ENCODE measurements around the gene CPED1. TPM values are rescaled to one million over a fixed set of nuclear protein-coding genes. Genes with fewer than 3 reads are reported as not detected.

Gene CPED1
- total and polyA plus RNA-seq, 10 of the 15 experiments (the other 5 are each of a cell fraction or from before 2014, with no cell fraction given) = 0.01 to 0.77 (median 0.10) TPM; not detected in 1

DNA sequence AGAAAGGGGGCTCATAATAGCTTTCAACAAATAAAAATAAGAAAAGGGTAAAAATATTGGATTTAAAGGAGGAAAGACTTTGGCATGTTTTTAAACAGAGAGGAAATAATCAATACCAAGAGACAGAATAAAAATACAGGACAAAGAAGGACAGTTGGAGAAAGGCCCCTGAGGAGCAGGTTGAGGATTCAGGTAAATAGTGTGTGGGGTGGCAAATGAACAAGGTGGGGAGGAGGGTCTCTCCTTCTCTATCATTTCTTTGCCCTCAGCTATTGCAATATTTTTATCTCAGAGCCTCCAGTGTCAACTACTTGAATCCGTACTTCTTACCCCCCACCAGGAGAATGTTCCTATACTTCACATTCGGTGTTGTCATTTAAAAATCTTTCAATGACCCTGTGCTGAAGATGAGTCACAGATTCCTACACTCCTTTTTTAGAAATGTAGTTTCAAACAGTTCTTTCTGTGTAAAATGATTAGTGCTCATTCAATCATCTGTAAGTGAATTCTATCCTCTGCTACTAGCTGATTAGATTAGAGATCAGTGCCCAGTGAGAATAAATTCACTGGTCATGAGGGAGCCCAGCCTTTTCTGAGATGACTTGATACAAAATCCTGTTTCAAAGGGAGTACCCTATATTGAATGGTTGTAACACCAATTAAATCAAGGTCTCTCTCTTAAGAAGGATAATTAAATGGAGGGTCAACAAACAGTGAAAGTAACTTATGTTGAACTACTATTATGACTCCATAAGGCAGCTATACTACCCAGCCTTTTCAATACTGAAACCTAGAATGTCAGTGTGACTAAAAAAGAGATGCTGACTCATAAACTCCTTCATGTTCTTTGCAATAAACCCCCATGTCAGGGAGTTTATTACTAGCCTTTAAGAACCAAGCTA lies 289.9 kb downstream of the CPED1 start (continued):
- TF ChIP-seq MXI1 (IDR thresholded peaks at IDR 0.05; ENCODE audit: low read depth, low read length) = peak; percentile 49; the same call in 1 of the 2 replicates
- peak; percentile 75; the same call in 1 of the 2 replicates for TF ChIP-seq SREBF1 (IDR thresholded peaks at IDR 0.05; ENCODE audit: low read length)
- peak; percentile 48; the same call in 1 of the 2 replicates for TF ChIP-seq GATAD2B (conservative IDR thresholded peaks at IDR 0.05; ENCODE audit: low read depth)
- no peak for TF ChIP-seq CBFB (IDR thresholded peaks at IDR 0.05; ENCODE audit: low read depth)
- no peak for TF ChIP-seq CHD4 (IDR thresholded peaks at IDR 0.05)
- TF ChIP-seq, protein P1, sequence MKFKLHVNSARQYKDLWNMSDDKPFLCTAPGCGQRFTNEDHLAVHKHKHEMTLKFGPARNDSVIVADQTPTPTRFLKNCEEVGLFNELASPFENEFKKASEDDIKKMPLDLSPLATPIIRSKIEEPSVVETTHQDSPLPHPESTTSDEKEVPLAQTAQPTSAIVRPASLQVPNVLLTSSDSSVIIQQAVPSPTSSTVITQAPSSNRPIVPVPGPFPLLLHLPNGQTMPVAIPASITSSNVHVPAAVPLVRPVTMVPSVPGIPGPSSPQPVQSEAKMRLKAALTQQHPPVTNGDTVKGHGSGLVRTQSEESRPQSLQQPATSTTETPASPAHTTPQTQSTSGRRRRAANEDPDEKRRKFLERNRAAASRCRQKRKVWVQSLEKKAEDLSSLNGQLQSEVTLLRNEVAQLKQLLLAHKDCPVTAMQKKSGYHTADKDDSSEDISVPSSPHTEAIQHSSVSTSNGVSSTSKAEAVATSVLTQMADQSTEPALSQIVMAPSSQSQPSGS (IDR thresholded peaks at IDR 0.05; ENCODE audit: low read length) = peak; percentile 98
- TF ChIP-seq SPI1 (IDR thresholded peaks at IDR 0.05; ENCODE audit: borderline replicate concordance, insufficient read depth, low read depth, low read length) = no peak
- no peak for TF ChIP-seq MYC (IDR thresholded peaks at IDR 0.05; ENCODE audit: insufficient read depth, insufficient read length, insufficient replicate concordance, low read length, severe bottlenecking)
- TF ChIP-seq MEF2A (IDR thresholded peaks at IDR 0.05; ENCODE audit: insufficient read depth, low read depth, low read length) = peak; percentile 95
- TF ChIP-seq BACH1 (IDR thresholded peaks at IDR 0.05; ENCODE audit: borderline replicate concordance) = peak; percentile 99
- peak in 1 of 2 experiments; percentile 84; a peak in 2 of 4 replicates for TF ChIP-seq ETV6 (conservative IDR thresholded peaks at IDR 0.05 in 1 of 2, IDR thresholded peaks at IDR 0.05 in 1 of 2; ENCODE audit: borderline replicate concordance in 1 of 2, low read depth in 1 of 2)
- no peak for TF ChIP-seq ZNF274 (IDR thresholded peaks at IDR 0.05; ENCODE audit: insufficient read depth, insufficient read length)
- no peak for TF ChIP-seq PAX8 (IDR thresholded peaks at IDR 0.05)
- 0 out of 2 replicates have a peak, but pooled peaks have one; percentile 61 for TF ChIP-seq TCF12 (IDR thresholded peaks at IDR 0.05; ENCODE audit: low read depth, low read length)
- TF ChIP-seq ZNF207 (IDR thresholded peaks at IDR 0.05; ENCODE audit: borderline replicate concordance) = no peak
- TF ChIP-seq, protein P2, sequence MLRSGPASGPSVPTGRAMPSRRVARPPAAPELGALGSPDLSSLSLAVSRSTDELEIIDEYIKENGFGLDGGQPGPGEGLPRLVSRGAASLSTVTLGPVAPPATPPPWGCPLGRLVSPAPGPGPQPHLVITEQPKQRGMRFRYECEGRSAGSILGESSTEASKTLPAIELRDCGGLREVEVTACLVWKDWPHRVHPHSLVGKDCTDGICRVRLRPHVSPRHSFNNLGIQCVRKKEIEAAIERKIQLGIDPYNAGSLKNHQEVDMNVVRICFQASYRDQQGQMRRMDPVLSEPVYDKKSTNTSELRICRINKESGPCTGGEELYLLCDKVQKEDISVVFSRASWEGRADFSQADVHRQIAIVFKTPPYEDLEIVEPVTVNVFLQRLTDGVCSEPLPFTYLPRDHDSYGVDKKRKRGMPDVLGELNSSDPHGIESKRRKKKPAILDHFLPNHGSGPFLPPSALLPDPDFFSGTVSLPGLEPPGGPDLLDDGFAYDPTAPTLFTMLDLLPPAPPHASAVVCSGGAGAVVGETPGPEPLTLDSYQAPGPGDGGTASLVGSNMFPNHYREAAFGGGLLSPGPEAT (IDR thresholded peaks at IDR 0.05; ENCODE audit: low read depth) = peak; percentile 90
- TF ChIP-seq, protein P3, sequence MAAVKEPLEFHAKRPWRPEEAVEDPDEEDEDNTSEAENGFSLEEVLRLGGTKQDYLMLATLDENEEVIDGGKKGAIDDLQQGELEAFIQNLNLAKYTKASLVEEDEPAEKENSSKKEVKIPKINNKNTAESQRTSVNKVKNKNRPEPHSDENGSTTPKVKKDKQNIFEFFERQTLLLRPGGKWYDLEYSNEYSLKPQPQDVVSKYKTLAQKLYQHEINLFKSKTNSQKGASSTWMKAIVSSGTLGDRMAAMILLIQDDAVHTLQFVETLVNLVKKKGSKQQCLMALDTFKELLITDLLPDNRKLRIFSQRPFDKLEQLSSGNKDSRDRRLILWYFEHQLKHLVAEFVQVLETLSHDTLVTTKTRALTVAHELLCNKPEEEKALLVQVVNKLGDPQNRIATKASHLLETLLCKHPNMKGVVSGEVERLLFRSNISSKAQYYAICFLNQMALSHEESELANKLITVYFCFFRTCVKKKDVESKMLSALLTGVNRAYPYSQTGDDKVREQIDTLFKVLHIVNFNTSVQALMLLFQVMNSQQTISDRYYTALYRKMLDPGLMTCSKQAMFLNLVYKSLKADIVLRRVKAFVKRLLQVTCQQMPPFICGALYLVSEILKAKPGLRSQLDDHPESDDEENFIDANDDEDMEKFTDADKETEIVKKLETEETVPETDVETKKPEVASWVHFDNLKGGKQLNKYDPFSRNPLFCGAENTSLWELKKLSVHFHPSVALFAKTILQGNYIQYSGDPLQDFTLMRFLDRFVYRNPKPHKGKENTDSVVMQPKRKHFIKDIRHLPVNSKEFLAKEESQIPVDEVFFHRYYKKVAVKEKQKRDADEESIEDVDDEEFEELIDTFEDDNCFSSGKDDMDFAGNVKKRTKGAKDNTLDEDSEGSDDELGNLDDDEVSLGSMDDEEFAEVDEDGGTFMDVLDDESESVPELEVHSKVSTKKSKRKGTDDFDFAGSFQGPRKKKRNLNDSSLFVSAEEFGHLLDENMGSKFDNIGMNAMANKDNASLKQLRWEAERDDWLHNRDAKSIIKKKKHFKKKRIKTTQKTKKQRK (IDR thresholded peaks at IDR 0.05; ENCODE audit: low read depth, low read length) = no peak
- TF ChIP-seq SIN3A (IDR thresholded peaks at IDR 0.05; ENCODE audit: low read depth, low read length) = no peak
- TF ChIP-seq RFX5 (IDR thresholded peaks at IDR 0.05; ENCODE audit: low read depth, low read length) = no peak
- TF ChIP-seq, protein P4, sequence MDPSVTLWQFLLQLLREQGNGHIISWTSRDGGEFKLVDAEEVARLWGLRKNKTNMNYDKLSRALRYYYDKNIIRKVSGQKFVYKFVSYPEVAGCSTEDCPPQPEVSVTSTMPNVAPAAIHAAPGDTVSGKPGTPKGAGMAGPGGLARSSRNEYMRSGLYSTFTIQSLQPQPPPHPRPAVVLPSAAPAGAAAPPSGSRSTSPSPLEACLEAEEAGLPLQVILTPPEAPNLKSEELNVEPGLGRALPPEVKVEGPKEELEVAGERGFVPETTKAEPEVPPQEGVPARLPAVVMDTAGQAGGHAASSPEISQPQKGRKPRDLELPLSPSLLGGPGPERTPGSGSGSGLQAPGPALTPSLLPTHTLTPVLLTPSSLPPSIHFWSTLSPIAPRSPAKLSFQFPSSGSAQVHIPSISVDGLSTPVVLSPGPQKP (IDR thresholded peaks at IDR 0.05; ENCODE audit: low read depth, low read length) = no peak
- TF ChIP-seq JUND (IDR thresholded peaks at IDR 0.05; ENCODE audit: low read depth, low read length) = peak; percentile 96
- no peak for TF ChIP-seq POLR2AphosphoS2 (IDR thresholded peaks at IDR 0.05; ENCODE audit: low read depth, low read length)
